Right renal pelvis (tissue), 4 donors: ENCODE measurements around the gene FOXQ1. TPM values are rescaled to one million over a fixed set of nuclear protein-coding genes. Genes with fewer than 3 reads are reported as not detected.

ENCODE experiments used
- DNase-seq, 4 donors: peaks; one replicate each; pipeline ENCODE4 v3.0.0-alpha.2; 2013; ENCODE audit warnings: low read depth in 4 of 4, low spot score in 3 of 4, missing footprints in 1 of 4
- polyA plus RNA-seq, 4 donors: library from polyadenylated mRNA; unstranded; fragments of 120-200 nt; gene quantifications; one replicate each; pipeline ENCODE4 v1.2.1, GENCODE V29; 2013; ENCODE audit not compliant: insufficient read length in 4 of 4

FOXQ1 gene, protein sequence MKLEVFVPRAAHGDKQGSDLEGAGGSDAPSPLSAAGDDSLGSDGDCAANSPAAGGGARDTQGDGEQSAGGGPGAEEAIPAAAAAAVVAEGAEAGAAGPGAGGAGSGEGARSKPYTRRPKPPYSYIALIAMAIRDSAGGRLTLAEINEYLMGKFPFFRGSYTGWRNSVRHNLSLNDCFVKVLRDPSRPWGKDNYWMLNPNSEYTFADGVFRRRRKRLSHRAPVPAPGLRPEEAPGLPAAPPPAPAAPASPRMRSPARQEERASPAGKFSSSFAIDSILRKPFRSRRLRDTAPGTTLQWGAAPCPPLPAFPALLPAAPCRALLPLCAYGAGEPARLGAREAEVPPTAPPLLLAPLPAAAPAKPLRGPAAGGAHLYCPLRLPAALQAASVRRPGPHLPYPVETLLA
- polyA plus RNA-seq, result 10 to 100 TPM; 12.1 to 17.5 (median 13.8) TPM

DNA sequence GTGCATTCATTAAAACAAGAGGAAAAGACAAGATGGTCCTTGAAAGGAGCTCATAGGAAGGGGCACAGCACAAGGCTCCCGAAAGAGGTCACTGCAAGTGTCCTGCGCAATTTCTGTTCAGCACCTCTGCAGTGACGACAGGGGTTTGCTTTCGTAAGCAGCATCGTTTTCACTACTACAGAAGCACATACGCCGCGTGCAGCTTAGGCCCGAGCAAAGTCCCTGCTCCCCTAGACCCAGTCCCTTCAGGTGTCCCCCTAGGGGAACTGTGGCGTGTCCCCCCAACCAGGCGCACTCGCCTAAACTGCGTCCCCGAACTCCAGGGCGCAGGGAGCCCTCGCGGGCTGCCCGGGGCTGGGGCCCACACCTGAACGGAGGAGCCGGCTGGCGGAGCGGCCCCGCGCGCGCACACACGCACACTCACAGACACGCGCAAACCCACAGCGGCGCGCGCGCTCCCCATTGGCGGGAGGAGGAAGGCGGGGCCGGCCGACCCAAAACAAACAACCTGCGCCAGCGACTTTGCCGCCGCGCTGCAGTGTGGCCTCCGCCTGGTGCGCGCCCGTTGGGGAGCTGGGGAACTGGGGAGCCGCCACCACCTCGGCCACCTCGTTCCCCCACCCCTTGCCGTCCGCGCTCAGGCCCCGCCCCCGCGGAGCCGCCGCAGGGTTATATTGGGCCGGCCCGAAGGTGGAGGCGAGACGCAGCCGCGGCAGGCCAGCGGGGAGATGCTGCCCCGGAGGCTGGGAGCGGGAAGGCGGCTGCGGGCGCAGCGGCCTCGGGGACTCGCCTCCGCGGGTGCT lies at the start of gene FOXQ1:
FOXQ1 (plus strand) TSS at position 699 of the 803 bp plus-strand sequence. CDS start 607 bp downstream, outside the sequence.
- DNase-seq, result no peak

DNA sequence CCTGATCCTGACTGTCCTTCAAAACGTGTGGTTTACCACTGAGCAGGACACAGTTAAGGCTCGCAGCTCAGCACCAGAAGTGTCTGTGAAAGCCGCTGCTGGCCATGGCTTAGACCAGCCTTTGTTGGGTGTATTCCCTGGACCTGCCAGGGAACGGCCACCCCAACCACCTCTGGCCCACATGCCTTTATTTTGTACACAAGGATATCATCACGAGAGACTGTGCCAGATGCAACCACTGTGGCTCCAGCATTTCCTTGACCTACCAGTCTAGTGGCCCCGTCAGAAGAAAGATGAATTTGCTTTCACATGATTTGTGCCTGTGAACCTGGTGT lies 49.2 kb upstream of the FOXQ1 start:
- no peak for DNase-seq

DNA sequence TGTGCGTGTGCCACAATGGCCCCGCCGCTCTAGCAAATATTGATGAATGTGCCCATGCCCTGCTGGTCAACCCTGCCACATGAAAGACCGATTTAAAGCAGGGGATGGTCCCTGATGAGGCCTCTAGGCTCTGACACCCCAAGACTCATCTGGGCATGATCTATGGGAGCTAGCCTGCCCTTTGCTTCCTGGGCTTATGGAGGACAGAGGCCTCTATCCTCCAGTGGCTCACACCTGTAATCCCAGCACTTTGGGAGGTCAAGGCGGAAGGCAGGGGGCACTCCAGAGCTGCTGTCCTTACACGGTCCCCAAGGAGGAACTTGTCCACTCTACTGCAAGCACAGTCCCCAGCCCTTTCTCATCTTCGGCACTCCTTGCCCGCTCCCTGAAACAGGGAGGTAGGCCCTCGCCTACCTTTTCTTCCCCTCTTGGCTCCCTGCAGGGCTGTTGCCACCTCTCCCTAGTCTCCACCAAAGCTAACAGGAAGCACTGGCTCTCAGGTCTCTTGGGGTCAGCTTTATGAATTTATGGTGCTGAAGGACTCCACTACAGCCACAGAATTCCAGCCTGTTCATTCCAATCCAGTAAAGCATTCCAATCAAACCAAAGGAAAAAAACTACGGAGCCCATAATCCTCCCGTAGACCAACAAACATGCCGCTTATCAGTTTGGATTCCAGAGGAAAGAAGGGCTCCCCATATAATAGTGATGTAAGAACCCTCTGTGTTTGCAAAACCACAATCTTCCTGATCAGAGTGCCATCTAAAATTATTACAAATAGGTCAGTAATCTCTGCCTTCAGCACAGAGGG lies 48.7 kb upstream of the FOXQ1 start:
- no peak for DNase-seq

DNA sequence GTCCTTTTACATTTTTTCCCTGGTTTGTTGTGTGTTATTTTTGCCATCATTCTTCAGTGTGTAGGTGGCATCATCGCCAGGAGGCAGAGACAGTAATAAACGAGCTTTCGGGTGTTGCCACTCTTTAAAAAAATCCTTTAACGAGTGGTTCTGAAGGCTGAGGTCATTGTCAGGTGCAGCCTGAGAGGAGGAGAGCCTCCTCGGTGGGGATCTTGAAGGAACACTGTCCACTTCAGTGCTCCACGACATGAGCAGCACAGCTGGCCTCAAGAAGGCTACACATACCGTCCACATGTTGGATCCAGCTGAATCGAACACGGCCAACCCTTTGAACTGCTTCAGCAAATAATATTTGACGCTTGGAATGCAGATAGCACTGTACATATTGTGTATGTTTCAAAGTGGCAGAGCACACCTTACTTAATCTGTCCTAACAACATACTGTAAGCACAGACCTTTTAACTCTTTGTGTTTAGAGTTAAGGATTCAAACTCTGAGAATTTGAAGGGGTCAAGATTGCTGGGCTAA lies 48.0 kb upstream of the FOXQ1 start:
- no peak for DNase-seq

DNA sequence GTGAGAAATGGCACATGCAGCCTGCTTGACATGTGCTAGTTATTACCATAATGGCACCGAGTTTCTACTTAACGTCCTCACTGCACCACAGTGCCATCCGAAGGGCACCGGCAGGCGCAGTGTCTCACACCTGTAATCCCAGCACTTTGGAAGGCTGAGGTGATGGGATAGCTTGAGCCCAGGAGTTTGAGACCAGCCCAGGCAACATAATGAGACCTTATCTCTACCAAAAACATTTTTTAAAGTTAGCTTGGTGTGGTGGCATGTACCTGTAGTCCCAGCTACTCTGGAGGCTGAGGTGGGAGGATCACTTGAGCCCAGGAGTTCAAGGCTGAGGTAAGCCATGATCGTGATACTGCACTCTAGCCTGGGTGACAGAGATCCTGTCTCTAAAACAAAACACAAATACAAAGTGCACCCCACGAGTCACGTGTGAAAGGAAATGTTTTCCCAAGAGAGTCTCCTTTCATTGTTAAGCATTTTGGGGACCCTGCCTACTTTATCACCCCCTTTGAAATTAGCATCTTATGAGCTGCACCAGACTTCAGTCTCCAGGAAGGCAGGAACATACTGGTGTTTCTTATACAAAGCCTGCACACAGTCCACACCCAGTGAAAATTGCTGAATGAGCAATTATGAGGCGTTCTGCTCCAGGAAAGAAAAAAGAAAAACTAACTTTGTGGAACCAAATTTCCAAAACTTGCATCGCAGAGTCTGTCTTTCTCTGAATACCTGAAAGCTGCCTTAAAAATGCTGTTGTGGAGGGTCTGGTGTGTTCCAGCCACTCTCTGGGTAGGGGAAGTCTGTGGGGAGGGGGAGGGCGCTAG lies 47.1 kb upstream of the FOXQ1 start:
- no peak for DNase-seq

DNA sequence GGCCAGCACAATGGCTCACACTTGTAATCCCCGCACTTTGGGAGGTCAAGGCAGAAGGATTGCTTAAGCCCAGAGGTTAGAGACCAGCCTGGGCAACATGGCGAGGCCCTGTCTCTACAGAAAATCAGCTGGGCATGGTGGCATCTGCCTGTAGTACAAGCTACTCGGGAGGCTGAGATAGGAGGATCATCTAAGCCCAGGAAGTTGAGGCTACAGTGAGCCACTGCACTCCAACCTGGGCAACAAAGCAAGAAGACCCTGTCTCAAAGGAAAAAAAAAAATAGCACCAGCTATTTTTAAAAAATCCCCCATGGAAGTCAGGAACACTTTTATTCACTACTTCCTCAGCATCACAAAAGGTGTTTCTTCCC lies 45.2 kb upstream of the FOXQ1 start:
- no peak for DNase-seq

DNA sequence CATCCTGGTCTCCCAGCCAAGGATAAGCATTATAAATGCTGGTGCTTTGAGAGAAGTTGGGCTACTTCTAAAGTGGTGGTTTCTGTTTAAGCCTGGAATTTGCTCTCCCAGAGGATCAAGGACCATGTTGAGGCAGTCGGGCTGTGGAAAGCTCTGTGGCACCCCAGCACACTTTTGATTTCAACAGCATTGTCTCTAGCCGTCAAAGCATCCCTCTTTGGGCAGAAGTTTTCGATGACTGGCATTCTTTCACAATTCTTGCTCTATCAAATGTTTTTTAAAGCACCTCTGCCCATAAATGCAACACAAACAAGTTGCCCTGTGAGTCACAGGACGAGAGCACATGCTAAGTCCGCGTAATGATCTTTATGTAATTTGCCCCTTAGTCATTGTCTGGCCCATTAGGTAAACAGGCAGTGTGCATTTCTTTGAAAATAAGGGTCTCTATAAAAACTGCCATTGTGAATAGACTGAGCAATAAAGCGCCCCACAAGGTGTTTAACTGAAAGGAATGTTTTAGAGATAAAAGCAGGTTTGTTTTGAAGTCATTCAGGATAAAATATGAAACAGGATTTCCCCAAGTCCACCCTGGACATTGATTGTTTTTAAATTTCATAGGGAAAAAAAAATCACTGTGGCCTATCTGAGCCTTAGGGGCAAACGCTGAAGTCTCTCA lies 44.7 kb upstream of the FOXQ1 start:
- no peak for DNase-seq

DNA sequence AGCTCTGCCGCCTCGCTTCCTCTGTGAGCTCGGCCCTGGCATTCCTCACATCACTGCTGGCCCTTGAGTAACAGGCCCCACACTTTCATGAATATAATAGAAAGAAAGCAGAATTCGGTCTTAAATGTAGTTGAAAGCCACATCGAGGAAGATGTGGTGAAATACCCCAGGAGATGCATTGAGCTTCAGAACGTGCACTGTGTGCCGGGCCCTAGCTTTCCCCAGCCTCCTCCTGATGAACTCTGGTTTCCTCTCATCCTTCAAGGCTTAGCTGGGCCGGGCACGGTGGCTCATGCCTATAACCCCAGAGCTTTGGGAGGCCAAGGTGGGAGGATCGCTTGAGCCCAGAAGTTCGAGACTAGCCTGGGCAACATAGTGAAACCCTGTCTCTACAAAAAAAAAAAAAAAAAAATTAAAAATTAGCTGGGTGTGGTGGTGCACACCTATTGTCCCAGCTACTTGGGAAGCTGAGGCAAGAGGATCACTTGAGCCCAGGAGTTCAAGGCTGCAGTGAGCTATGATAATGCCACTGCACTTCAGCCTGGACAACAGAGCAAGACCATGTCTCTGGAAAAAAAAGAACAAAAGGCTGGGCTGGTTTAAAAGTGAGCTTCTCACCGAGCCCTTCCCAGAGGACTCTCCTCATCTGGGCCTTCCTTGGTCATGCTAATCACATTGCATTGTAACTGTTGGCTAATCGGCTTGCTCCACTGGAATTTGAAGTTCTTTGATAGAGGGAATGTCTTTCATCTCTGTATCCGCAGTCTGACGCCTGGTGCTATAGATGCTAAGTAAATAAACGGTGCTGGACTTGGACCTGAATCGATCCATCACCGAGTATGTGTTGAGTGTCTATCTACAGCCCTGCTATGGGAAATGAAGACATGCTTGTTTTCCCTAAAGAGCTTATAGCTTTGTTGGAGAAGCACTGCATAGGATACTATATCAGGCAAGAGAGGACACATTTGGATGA lies 43.8 kb upstream of the FOXQ1 start:
- DNase-seq, result no peak

DNA sequence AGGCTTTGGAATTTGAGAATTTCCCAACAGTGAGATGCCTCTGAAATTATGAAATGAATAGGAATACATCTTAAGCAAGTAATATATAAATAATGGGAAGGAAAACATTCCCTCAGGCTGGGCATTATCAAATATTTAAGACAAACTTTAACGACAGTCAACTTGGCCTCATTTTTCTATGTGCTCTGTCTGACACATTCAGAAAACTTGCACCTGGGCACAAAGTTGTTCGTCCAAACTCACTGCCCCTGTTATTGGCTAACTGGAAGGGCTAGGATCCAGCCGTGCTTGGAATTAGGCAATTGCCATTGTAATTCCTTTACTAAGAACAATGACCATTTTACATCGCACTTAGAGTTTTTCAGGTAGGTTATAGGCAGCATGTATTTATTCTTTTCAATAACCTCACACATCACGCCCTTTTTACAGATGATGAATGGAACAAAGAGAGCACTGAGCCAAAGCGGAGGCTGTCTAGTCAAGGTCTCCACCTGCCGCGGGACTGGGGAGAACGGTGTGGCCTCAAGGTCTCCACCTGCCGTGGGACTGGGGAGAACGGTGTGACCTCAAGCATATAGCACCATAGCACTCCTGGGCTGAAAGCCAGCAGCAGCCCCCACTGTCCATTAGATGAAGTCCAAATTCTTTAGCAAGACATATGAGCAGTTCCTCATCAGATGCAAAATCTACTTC lies 40.7 kb upstream of the FOXQ1 start:
- no peak for DNase-seq

DNA sequence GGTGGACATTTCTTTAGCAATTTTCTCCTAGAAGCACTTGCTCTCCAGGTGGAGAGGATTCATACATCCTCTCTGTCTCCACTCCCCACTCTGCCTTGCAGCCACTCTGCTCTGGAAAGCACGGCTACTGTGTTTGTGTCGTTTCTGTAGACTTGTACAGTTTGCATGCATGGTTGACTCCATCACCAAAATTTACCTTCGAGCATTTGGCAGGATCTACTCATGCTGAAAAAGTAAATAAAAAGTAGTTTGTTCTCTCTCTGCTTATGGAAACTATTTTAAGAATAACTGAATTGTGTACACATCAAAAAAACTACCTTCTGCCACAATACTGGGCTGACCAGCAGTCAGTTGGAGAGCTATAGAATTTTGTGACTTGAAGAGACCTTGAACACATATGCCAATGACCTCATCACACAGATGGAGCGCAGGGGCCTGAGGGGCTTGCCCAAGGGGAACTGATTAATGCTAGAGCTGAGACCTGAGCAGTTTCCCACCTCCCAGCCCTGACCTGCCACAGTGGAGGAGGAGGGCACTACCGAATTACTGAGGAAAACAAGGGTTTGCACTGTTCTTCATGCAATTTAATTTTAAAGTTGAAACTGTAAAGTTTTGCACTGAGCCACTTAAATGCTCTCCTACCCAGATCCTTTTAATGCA lies 33.7 kb upstream of the FOXQ1 start:
- DNase-seq, result peak in 1 of 4 donors; percentile 3

DNA sequence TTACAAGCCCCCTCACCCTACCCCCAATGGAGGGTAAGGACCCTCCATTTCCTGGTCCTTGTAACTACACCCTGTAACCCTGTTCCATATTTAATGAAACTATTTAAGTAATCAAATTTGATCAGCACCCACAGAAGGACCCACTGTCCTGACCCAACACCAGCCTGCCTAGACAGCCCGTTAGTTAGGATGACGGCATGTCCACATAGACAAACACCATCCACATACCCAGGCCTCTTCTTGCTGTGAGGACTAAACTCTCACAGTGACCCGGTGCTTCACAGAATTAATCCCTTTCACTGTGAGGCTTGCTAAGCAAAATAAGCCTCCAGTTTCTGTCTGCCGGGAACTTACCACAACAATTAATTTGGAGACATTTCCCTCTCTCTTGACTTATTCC lies 32.8 kb upstream of the FOXQ1 start:
- DNase-seq, result no peak

DNA sequence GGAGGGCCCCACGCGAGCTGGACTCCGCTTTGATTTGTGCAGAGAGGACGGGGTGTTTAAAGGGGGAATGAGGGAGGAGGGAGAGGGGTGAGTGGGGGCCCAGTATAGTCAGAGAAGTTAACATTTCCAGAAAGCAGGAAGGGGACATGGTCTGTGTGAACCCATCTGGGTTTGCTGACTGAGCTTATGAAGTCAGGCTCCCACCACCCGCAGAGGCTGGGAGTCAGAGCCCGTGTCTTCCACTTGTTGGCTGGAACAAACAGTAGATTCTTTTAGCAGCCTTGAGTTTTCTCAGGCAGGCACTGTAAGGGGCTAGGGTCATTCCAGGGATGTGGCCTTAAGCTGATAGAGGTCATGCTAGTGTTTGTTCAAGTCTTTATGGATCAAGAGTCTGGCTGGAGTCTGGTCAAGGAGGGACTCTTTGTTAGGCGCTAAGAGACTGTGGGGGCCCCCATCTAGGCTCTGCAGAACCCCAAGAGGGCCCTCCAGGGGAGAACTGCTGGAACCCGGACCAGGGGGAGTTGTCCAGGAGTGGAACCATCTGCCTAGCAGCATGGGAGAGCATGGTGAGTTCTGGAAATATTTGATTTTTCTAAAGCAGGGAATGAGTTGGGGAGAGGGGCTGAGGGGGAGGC lies 31.1 kb upstream of the FOXQ1 start:
- DNase-seq, result no peak

DNA sequence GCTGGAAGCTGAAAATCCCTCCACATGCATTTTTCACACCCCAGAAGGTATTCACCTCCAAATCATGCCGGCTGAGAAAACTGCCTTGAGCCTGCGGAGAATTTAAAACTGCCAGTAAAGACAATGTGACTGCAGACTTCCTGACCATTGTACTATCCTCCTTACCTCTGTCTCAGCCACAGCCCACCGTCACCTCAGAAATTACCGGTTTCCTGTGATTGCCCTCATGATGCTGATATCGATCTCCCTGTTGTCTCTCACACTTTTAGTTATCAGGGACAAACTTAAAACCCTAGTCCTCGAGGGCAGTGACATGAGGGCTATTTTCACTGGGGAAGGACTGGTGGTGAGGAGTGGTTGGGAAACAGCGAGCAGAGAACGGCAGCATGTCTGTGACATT lies 30.2 kb upstream of the FOXQ1 start:
- DNase-seq, result no peak

DNA sequence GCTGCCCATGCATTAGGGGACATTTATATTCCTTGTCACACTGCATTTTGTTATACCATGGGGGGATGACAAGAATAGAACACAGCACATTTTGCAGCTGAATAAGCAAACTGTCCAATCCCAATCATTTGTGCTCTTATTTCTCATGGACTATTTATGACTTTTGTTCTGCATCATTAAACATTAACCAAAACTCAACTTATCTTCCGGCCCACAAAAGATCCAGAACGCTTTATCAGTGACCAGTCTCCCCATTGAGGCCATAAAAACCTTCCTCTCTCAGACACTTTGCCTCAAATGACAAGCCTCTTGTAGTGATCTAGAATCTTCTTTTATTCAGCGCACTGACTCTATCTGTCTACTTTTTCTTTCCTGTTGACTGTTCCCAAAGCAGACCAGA lies 28.4 kb upstream of the FOXQ1 start:
- no peak for DNase-seq

DNA sequence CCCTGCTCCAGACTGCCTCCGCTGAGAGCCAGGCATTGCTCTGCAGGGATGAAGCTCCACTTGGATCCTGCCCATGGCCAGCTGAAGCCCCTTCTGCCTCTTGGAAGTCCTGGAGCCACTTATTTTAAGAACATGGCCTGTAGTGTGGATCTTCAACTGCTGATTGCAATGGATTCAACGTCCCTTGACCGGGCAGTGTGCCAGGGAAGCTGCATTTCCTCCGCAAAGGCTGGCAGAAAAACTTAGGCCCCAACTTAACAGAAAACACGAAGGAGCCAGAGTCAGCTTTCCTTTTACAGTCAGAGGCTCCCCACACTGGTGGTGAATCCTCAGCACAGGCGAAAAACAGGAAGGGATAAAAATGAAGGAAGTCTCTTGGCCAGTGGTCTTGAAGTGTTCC lies 26.3 kb upstream of the FOXQ1 start:
- DNase-seq, result no peak

DNA sequence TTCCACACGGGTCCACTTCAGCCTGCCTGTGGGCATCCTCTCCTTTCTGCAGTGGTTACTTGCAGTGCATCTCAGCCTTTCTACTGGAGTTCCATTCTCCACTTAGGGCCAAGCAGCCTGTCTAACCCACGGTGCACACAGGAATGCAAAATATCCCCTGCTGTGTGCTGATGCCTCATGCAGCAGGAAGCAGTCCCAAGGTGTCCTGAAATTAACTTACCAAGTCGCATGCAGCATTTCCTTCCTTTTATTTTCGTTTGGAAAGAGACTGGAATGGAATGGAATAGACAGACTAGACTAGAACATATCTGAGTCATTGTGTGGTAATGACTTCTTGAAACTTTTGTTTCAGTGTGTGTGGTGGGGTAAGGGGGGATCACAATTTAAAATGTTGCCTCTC lies 25.9 kb upstream of the FOXQ1 start:
- DNase-seq, result no peak

DNA sequence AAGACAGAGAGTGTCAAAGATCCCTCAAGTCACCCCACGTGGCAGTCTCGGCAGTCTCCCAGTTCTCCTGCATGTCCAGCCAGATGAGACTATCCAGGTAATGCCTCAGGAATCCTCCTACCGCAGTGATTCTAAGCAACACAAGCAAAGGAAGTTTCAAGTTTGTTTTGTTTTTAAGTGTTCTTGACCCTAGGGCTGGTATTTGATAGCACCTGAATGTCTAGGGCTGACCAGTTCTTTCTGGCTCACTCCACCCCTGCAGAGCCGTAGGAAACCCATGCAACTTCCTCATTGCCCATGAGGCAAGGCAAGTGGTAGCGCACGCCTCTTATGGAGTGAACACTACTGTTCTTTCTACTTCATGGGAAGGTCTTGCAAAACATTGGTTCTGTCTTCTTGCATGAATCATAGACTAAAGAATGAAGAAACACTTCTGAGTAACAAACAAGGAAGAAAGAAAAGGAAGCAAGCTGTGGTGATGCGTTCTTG lies 24.8 kb upstream of the FOXQ1 start:
- DNase-seq, result no peak
